GM21576 (cell line): ENCODE measurements around the gene TRAM2.
A peak's percentile ranks its signal among the peaks of the same experiment; 100 is the strongest.

Experiments
- ATAC-seq: cut with Tn5 transposase; IDR thresholded peaks from one replicate; pipeline ENCODE4 v1.9.1; 2021; ENCODE audit warnings: mild to moderate bottlenecking, moderate library complexity; ENCODE audit not compliant: unreplicated experiment

Gene TRAM2

DNA sequence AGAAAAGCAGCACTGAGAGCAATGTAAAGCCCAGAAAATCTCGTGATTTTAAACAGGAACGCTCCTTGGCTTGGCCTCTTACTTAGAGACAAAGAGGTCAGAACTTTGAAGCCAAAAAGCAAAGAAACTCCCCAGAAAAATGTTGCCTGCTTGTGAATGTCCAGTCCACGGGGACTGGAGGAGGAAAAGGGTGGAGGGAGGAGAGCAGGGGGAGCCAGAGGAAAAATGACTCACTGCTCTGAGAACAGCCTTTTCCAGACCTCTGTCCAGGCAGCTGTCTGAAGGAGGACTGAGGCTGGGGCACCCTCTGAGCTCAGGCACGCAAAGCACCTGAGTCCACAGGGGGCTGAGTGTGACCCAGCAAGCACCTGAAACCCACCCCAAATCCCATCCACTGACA lies 64.7 kb downstream of the TRAM2 start:
- ATAC-seq = no peak

GRCh38 chr6:52511572-52512151 lies 65.2 kb downstream of the TRAM2 start:
- ATAC-seq = no peak

GRCh38 chr6:52511163-52511562 lies 65.7 kb downstream of the TRAM2 start:
- ATAC-seq = no peak

- ATAC-seq = no peak
Observed at GRCh38 chr6:52510213-52510562, 66.7 kb downstream of the TRAM2 start.

- no peak for ATAC-seq
Observed at GRCh38 chr6:52509281-52510212, 67.3 kb downstream of the TRAM2 start.

- no peak for ATAC-seq
Observed at GRCh38 chr6:52508261-52508739, 68.6 kb downstream of the TRAM2 start.

DNA sequence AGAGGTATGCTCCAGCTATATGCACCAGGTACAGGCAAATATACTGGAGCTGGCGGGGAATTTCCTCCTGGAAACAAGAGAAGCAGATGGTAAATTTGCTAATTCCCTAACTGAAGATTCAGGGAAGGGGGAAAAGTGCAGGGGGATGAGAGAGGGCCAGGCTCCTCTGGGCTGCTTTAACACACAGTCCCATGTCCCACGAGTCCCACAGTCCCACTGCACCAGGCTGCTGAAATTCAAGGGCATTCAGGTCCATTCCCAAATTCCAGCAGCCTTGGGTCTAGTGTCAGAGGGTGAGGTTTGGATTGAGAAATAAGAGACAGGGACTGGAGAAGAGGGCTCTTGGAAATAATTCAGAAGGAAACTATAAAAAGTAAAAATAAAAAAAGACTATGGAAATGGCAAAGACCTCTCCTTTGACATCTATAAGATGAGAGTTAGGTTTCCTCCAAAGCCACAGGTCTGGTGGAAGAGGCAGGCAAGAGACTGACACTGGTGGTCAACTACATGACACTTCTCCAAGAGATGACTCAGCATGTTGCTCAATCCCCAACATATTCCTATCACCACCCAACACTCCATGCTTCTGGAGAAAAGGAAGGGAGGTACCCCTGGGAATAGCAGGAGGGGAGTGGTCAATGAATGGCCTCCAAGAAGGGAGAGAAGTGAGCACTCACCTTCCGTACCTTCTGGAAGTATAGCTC lies 69.2 kb downstream of the TRAM2 start:
- ATAC-seq = no peak

DNA sequence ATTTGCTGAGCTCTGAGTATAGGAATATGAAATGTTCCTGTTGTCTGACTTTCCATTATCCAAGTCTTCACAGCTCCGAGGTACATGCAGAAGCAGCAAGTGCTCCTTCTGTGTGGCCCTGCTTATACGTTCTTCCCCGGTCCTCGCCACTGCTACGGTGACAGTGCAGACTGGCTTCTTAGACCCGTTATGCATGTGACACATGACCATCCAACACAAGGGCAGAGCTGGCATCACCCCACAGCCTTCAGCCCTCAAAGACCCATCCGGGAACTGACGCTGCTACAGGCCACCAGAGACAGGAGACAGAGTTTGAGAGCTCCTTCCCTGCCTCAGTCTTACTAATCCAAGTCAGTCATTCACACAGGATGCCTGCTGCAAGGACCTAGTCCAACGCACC lies 70.4 kb downstream of the TRAM2 start:
- no peak for ATAC-seq

GRCh38 chr6:52505726-52506409 lies 71.0 kb downstream of the TRAM2 start:
- ATAC-seq = no peak

GRCh38 chr6:52504782-52505136 lies 72.1 kb downstream of the TRAM2 start:
- no peak for ATAC-seq

- no peak for ATAC-seq
Observed at GRCh38 chr6:52503851-52504781, 72.7 kb downstream of the TRAM2 start.

GRCh38 chr6:52503323-52503747 lies 73.5 kb downstream of the TRAM2 start:
- ATAC-seq = no peak

DNA sequence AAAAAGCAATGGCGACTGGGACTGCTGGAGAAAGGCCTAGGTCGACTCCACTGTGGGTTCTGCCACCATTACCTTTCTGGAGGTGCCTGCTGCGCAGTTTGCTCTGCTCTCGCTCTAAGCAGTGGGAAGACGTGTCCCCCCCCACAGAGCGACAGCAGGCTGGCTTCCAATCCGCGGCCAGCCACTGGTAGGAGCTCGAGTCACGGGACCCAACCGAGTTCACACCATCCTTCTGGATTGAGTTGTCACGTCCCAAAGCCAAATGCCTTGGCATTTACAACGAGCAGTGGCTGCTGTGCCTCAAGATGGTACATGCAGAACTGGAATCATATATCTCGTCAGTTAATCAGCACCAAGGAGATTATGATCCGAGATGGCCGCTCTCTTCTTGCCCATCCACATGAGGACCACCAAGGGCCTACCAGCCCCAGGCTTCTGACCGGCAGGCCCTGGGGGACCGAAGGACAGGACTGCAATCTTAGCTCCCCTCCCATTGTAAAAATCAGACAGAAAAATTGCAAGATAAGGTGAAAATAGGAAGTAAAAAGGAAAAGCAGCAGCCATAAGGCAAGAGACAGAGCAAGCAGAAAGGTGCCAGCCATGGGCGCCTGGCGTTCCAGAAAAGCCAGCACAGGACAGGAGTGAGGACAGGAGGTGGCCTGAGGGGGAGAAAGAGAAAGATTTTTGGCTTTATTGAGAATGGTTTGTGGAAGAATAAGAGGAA lies 74.4 kb downstream of the TRAM2 start:
- ATAC-seq = no peak

DNA sequence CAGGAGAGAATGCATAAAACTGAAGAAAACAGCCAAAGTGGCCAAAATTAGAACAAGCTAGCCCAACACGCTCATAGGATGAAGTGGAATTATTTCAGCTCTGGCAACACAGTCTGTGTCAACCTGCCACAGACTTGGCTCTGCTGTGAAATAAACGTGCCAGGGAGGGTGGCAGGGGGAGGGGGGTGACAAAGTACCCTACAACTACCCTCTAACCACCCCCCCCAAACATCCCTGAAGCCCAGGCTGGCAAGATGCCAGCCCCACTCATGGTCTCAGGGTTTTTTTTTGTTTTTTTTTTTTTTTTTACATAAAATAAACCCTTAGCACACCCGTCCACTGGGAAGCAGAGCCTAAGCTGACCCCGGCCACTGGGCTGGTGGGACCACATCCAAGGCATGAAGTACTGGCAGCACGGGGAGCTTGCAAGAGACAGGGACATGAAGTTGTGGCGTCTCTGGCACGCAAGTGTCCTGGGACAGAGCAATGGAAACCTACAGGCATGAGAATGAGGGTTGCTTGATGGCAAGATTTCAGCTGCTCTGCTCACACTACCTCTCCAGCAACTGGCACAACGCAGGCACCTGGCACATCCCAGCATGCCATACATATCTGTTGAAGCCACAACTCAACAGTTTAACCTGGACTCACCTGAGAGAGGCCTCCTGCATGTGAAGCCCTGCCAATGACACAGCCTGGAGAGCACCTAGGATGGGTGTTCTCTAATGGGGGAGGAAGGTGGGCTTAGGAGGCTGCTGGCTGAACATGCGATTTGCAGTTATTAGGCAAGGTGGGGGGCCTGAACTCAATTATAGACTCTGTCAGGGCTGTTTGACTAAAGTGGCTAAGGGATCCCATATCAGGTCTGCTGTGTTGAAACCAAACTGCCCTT lies 76.4 kb downstream of the TRAM2 start:
- no peak for ATAC-seq

DNA sequence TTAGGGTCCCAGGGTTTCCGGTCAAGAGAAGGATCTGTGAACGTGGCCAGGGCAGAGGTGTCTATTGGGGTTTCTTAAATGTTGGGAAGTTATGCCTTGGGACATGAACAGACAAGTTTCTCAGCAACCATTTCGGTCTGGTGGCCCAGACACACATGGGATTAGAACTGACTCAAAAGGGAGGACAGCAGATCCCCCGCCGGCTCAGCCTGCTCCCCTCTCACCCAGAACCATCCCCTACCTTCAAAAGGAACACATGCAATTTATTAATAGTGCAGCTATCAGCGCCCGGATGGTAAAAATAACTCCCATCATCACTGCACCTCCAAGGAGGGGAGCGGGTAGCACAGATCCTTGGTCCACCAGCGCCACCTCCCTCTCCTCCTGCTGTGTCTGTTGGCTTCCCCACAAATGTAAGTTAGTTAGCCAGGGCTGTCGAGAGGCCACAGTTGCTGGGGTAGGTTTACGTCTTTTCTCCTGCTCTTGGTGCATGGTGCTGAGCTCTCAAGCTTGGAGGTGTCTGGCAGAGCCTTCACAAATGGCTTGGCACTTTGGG lies 77.1 kb downstream of the TRAM2 start:
- no peak for ATAC-seq

GRCh38 chr6:52499026-52499425 lies 77.8 kb downstream of the TRAM2 start:
- no peak for ATAC-seq

GRCh38 chr6:52498538-52499017 lies 78.3 kb downstream of the TRAM2 start:
- peak; percentile 35 for ATAC-seq
